Pons (tissue), 1 donor: ENCODE results near the gene CCDC141.
"Not testable (repeated sequence)": the region's sequence is repeated elsewhere in the genome, so short reads cannot be mapped to it uniquely, and the experiment has no call there.

Source experiments
- DNase-seq: peaks from one replicate; pipeline ENCODE4 v3.0.0-alpha.2; 2016; ENCODE audit warnings: low spot score

Gene CCDC141

GRCh38 chr2:179044500-179044899, 5.4 kb downstream of the CCDC141 start:
- no peak for DNase-seq

DNA sequence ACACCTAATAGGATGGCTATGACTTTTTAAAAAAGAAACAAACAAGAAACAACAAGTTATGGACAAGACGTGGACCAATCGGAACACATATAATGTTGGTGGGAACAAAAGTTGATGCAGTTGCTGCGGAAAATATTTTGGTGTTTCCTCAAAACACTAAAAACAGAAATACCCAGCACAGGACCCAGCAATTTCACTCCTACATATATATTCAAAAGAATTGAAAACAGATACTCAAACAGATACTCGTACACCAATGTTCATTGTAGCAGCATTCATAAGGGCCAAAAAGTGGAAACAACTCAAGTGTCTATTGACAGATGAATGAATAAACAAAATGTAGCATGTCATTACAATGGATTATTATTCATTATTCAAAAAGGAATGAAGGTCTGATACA, 12.1 kb downstream of the CCDC141 start:
- DNase-seq: no peak

GRCh38 chr2:179036353-179036905, 13.5 kb downstream of the CCDC141 start:
- no peak for DNase-seq

DNA sequence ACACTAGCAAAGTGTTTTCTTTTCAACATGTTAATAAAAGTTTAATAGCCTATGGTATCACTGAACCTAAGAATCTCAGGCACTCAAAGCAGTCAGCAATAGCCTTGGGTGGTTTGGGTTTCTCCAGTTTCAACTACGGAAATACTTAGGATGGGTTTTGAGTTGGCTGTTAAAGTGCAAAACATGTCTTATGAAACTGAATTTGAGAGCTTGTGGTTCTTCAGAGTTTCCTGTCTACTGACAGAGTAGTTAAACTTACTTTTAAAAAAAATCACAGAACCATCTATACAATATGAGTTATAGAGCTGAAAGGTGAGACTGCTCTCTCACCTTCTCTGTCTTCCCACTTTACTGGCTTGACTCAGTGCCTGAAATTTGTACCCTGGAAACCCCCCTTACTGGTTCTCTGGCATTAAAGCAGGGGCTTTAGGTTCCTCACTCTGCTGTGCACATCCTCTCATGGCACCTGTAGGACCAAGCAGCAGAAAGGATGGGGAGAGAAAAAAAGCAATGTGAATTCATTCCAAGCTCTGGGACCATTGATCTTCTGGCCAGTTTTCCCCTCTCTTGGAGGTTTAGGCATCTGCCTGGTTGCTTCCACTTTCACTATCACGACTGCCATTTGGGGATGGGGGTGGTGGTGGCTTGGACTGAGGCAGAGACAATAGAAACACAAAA, 18.1 kb downstream of the CCDC141 start:
- no peak for DNase-seq

DNA sequence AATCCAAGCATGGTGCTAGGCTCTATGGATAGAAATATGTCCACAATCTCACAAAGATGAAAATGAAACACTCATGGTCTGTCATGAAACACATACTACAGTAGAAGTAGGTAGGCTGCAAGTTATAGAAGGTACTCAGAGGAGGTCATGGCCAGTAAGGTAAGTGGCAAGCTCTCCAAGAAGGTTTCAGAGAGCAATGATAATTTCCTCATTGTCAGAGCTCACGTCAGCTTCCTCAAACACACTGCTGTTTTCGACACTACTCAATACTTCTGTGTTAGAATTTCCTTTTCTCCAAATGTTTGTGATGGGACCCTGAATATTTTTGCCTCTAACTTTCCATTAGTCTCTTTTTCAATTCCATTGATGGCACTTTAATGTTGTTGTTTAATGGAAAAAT, 25.5 kb downstream of the CCDC141 start:
- no peak for DNase-seq

GRCh38 chr2:179022685-179023084, 27.3 kb downstream of the CCDC141 start:
- DNase-seq: no peak

DNA sequence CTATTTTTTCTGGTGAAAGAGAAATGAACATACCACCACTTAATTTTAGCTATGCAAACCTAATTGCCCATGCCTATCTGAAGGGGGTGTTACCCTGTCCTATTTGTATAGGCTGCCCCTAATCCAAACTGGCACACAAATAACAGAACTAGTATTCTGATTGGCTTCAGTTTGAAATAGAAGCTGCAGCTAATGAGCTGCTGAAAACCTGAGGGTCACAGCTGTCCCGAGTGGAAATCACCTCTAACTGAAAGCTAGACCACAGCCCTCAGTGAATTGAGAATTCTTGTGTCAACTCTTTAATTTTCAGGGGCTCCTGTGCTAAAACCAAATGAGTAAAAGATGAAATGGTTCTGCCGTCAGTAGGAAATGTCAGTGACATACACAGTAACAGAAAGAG, 28.7 kb downstream of the CCDC141 start:
- DNase-seq: no peak

DNA sequence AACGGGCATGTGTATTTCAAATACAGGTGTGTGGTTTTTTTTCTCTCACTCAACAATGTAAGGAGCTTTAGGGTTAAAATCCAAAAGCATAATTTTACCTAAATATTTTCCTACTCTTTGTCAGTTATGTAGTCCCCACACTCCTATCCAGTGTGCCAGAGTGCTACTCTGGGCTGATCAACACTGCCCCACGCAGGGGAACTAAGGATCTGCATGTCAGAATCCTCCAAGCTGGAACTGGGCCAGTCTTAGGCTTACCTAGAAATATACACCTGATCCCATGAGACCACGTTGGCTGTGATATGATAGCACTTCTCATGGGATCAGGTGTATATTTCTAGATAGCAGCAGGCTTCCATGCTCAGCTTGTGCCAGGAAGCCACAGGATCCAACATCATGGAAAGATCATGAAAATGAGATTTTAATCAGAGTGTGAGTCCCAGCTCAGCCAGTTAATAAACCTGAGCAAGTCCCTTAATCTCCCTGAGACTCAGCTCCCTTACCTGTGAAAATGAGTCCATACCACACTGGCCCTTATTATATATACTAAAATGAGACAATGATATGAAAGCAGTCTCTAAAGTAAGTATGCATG, 29.7 kb downstream of the CCDC141 start:
- DNase-seq: no peak

GRCh38 chr2:179019260-179019659, 30.7 kb downstream of the CCDC141 start:
- DNase-seq: no peak

DNA sequence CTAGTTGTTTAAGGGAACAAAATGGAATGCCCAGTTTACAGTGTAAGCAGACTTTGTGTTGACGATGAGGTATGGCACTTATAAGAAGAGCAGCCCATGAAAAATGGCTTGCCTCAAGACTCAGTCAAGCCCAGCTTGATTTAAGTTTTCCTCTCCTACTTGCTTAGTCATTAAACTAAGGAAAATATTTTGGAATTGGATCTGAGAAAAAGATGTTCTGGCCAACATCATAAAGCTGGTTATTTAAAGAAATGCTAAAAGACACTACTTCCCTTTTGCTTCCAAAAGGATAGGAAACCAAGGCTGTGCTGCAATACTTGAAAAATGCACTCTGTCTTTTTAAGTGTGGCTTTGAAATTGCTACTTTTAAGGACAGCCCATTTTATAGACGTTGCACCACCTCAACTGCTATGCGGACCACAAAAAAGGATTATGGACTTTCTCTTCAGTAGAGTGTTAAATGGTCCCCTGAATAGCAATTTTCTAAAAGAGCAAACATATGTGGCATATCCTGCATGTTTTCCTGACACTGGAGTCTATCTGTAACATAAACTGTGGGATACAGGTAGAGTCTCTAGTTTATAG, 32.1 kb downstream of the CCDC141 start:
- DNase-seq: no peak

- DNase-seq: not testable (repeated sequence)
Observed at GRCh38 chr2:179014189-179014588, 35.7 kb downstream of the CCDC141 start.

GRCh38 chr2:179005976-179006375, 44.0 kb downstream of the CCDC141 start:
- no peak for DNase-seq

DNA sequence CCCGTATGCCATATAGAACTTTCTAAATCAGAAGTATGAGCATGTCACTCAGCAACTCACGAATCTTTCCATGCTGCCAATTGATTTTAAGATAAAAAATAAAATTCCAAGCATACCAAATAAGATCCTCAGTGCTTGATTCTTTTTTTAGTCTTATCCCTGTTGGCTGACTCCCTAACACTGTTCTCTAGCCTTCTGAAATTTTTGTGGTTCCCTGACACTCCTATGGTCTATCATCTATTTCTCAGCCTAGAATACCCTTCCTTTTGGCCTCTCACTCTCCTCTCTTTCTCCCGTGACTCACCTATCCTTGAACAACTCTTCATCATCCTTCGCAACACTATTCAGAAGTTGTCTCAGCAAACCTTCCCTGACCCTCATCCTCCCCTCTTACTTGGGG, 50.5 kb downstream of the CCDC141 start:
- no peak for DNase-seq

GRCh38 chr2:178998539-178998938, 51.4 kb downstream of the CCDC141 start:
- DNase-seq: no peak

- DNase-seq: no peak
Observed at GRCh38 chr2:178997477-178997876, 52.5 kb downstream of the CCDC141 start.

DNA sequence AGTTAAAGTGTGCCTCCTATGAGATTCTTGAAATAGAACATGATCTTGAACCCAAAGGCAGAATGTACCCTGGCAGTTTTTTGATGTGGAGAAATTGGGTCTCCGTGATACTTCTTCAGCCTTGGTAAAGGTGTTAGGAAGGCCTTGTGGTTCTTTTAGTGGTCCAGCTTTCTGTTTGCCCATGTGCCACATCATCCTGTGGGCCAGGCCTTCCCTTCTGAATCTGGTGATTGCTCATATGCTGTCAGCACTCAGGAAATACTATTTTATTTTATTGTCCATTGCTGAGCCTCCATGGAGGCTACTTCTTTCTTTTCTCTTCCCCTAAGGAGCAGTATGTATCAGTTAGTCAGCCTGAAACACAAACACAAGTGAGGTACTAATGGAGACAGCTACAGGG, 52.9 kb downstream of the CCDC141 start:
- DNase-seq: no peak

DNA sequence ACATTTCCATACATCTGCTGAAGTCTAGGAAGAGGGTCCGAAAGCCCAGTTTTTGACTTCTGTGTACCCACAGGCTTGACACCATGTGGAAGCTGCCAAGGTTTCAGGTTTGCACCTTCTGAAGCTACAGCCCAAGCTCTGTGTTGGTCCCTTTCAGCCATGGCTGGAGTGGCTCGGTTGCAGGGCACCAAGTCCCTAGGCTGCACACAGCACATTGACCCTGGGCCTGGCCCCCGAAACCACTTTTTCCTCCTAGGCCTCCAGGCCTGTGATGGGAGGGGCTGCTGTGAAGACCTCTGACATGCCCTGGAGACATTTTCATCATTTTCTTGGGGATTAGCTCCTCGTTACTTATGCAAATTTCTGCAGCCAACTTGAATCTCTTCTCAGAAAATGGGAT, 55.7 kb downstream of the CCDC141 start:
- no peak for DNase-seq

DNA sequence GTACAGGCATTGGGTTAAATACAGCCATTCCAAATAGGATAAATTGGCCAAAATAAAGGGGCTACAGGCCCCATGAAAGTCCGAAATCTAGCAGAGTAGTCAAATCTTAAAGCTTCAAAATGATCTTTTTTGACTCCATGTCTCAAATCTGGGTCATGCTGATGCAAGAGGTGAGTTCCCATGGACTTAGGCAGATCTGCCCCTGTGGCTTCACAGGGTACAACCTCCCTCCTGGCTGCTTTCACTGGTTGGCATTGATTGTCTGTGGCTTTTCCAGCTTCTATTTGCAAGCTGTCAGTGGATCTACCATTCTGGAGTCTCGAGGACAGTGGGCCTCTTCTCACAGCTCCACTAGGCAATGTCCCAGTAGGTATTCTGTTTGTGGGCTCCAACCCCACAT, 56.1 kb downstream of the CCDC141 start:
- no peak for DNase-seq

GRCh38 chr2:178992719-178993118, 57.2 kb downstream of the CCDC141 start:
- not testable (repeated sequence) for DNase-seq

DNA sequence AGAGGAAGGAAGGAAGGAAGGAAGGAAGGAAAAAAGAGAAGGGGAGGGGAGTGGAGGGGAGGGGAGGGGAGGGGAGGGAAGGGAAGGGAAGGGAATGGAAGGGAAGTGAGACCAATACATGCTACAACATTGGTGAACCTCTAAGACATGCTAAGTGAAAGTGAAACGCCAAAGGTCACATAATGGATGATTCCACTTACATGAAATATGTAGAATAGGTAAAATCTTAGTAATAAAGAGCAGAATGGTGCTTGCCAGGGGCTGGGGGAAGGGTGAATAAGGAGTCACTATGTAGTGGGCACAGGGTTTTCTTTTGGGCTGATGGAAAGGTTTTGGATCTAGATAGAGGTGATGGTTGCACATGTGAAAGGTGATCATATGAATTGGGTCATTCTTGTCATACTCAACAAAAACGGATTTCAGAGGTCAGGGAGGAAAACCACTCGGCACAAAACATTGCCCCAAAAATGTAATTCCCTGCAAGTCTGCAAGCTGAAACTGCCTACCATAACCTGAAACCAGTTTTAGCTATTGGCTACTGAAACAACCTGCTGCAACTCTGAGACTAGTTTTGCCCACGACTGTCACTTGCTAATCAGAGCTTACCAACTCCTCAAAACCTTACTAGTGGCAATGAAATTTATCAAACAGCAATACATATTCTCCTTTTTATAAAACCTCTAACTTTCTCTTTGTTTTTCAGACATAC, 59.2 kb downstream of the CCDC141 start:
- DNase-seq: no peak

GRCh38 chr2:178989424-178989823, 60.5 kb downstream of the CCDC141 start:
- not testable (repeated sequence) for DNase-seq

DNA sequence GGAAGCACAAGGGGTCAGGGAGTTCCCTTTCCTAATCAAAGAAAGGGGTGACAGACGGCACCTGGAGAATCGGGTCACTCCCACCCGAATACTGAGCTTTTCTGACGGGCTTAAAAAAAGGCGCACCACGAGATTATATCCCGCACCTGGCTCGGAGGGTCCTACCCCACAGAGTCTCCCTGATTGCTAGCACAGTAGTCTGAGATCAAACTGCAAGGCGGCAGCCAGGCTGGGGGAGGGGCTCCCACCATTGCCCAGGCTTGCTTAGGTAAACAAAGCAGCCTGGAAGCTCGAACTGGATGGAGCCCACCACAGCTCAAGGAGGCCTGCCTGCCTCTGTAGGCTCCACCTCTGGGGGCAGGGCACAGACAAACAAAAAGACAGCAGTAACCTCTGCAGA, 67.3 kb downstream of the CCDC141 start:
- DNase-seq: not testable (repeated sequence)

GRCh38 chr2:178980815-178981214, 69.1 kb downstream of the CCDC141 start:
- DNase-seq: no peak
